Measurements from ENCODE around the gene UGT1A1. TPM values are rescaled to one million over a fixed set of nuclear protein-coding genes. Genes with fewer than 3 reads are reported as not detected.

Gene UGT1A1
- total and polyA plus RNA-seq, 2 donors (not counting 1 experiment from before 2014, with no cell fraction given) = not detected

DNA sequence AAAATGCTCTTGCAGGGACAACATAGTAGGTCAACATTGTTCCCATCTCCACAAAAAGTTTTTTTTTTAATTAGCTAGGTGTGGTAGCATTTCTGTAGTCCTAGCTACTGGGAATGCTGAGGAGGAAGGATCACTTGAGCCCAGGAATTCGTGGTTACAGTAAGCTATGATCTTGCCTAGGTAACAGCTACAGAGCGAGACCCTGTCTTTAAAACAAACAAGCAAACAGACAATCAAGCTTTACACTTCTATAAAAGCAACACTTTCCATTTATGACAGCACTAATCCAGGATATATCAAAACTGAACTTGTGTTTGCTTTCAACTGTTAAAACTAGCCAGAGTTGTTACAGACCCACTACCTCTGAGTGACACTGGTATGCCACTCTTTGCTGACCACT is 19.2 kb upstream of the UGT1A1 start:
- peaks cover 0 to 8% (median 0%) of the 10 kb centered on the region in 3 donors for H3K9me3 ChIP-seq (ENCODE audit: control extremely low read depth in 1 of 3, control insufficient read depth in 2 of 3, insufficient read depth in 1 of 3, low read length in 2 of 3)
- no peaks in the 10 kb centered on the region for H3K36me3 ChIP-seq (replicated peaks in 1 of 2; ENCODE audit: control extremely low read depth in 1 of 2, control insufficient read depth in 1 of 2, extremely low read depth in 1 of 2, insufficient read depth in 2 of 2, low read length in 1 of 2)
- no peak overlapping the region for H3K27ac ChIP-seq (ENCODE audit: low read length in 2 of 2)
- H3K4me2 ChIP-seq (replicated peaks; ENCODE audit: low read depth, low read length, poor library complexity, severe bottlenecking) = no peak overlapping the region
- peaks cover 0 to 2% (median 0%) of the 10 kb centered on the region in 4 experiments for H3K27me3 ChIP-seq (replicated peaks in 1 of 4; ENCODE audit: control extremely low read depth in 1 of 4, control insufficient read depth in 3 of 4, insufficient read depth in 4 of 4, low read length in 3 of 4)
- no peaks in the 10 kb centered on the region for H3K79me2 ChIP-seq (ENCODE audit: control insufficient read depth, insufficient read depth, low read length)
- Mint-ChIP-seq H3K27ac (no peak overlapping the region), H3K9me3 (ENCODE audit: insufficient read depth) (no peaks in the 10 kb centered on the region), H3K27me3 (peaks cover 45% of the 10 kb centered on the region), H3K4me1 (no peaks in the 10 kb centered on the region), H3K4me3 (no peak overlapping the region)
- no peaks in the 10 kb centered on the region for H4K20me1 ChIP-seq (ENCODE audit: control insufficient read depth, insufficient read depth, low read length, poor library complexity, severe bottlenecking)
- intact Hi-C loops (cut with micrococcal nuclease) = no loop called here
- no peaks in the 10 kb centered on the region for H3K4me1 ChIP-seq (ENCODE audit: control insufficient read depth in 2 of 2, insufficient read depth in 2 of 2, low read length in 2 of 2)
- no peak for TF ChIP-seq EZH2 (IDR thresholded peaks at IDR 0.05; ENCODE audit: borderline replicate concordance, insufficient read depth, low read depth, low read length, poor library complexity, severe bottlenecking)
- TF ChIP-seq, protein P1, sequence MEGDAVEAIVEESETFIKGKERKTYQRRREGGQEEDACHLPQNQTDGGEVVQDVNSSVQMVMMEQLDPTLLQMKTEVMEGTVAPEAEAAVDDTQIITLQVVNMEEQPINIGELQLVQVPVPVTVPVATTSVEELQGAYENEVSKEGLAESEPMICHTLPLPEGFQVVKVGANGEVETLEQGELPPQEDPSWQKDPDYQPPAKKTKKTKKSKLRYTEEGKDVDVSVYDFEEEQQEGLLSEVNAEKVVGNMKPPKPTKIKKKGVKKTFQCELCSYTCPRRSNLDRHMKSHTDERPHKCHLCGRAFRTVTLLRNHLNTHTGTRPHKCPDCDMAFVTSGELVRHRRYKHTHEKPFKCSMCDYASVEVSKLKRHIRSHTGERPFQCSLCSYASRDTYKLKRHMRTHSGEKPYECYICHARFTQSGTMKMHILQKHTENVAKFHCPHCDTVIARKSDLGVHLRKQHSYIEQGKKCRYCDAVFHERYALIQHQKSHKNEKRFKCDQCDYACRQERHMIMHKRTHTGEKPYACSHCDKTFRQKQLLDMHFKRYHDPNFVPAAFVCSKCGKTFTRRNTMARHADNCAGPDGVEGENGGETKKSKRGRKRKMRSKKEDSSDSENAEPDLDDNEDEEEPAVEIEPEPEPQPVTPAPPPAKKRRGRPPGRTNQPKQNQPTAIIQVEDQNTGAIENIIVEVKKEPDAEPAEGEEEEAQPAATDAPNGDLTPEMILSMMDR (IDR thresholded peaks at IDR 0.05) = no peak
- POLR2A ChIA-PET = no interaction called here
- H3K9ac ChIP-seq (ENCODE audit: low read length) = no peak overlapping the region
- no peak for DNase-seq
- no peak overlapping the region for H3K4me3 ChIP-seq (ENCODE audit: control extremely low read depth in 1 of 5, extremely low read depth in 1 of 5, insufficient read depth in 1 of 5, low read depth in 2 of 5, low read length in 4 of 5)
- CTCF ChIA-PET = interaction anchor here (0.6 kb wide), 1 partner anchor 1316 kb away, joined by 5 read pairs; no protein-coding TSS in a partner anchor
- H2AFZ ChIP-seq (ENCODE audit: insufficient read depth, low read depth, low read length, poor library complexity, severe bottlenecking) = no peak overlapping the region
- ATAC-seq (ENCODE audit: low read depth) = no peak
- WGBS (ENCODE audit: insufficient coverage) = no CpG with 5 or more reads among the region's 2 CpGs

DNA sequence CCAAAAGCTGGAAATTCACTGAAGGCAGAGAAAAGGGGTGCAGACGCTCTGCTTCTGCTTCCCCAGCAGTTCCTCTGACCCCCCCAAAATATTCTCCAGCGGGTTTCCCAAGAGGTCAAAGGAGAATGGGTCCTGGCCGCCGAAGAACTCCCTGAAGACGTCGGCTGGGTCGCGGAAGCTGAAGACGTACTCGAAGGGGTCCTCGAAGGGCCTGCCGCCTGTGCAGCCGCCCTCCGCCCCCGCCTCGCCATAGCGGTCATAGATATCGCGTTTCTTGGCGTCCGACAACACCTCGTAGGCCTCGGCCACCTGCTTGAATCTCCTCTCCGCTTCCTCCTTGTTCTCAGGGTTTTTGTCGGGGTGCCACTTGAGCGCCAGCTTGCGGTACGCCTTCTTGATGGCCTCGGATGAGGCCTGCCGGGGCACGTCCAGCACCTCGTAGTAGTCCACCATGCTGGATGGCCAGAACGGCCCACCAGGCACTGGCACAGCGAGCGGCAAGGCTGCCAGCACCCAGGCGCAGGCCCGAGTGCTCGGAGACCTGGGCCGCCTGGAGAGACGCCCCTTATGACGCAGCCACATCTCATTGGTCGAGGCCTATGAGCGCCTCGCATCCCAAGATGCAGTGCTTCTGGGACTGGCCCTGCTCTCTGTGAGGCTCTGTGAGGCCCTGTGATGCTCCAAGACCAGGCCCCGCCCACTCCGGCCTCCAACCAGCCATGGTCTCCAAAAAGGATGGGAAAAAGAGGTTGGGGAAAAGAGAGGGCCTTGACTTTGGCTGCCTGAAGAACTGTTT is 16.4 kb upstream of the UGT1A1 start:
- Mint-ChIP-seq H3K4me3 (no peak overlapping the region), H3K27me3 (peaks cover 45% of the 10 kb centered on the region), H3K27ac (no peak overlapping the region), H3K9me3 (ENCODE audit: insufficient read depth) (no peaks in the 10 kb centered on the region), H3K4me1 (no peaks in the 10 kb centered on the region)
- DNase-seq (no peak), ATAC-seq (ENCODE audit: low read depth) (no peak)
- Histone ChIP-seq H3K36me3 (replicated peaks in 1 of 2; ENCODE audit: control extremely low read depth in 1 of 2, control insufficient read depth in 1 of 2, extremely low read depth in 1 of 2, insufficient read depth in 2 of 2, low read length in 1 of 2) (no peaks in the 10 kb centered on the region), H4K20me1 (ENCODE audit: control insufficient read depth, insufficient read depth, low read length, poor library complexity, severe bottlenecking) (no peaks in the 10 kb centered on the region), H2AFZ (ENCODE audit: insufficient read depth, low read depth, low read length, poor library complexity, severe bottlenecking) (no peak overlapping the region), H3K27me3 (replicated peaks in 1 of 4; ENCODE audit: control extremely low read depth in 1 of 4, control insufficient read depth in 3 of 4, insufficient read depth in 4 of 4, low read length in 3 of 4) (peaks cover 0 to 3% (median 0%) of the 10 kb centered on the region in 4 experiments), H3K9me3 (ENCODE audit: control extremely low read depth in 1 of 3, control insufficient read depth in 2 of 3, insufficient read depth in 1 of 3, low read length in 2 of 3) (peaks cover 0 to 8% (median 0%) of the 10 kb centered on the region in 3 donors), H3K27ac (ENCODE audit: low read length in 2 of 2) (no peak overlapping the region), H3K79me2 (ENCODE audit: control insufficient read depth, insufficient read depth, low read length) (no peaks in the 10 kb centered on the region), H3K4me1 (ENCODE audit: control insufficient read depth in 2 of 2, insufficient read depth in 2 of 2, low read length in 2 of 2) (no peaks in the 10 kb centered on the region), H3K4me2 (replicated peaks; ENCODE audit: low read depth, low read length, poor library complexity, severe bottlenecking) (no peak overlapping the region), H3K4me3 (ENCODE audit: control extremely low read depth in 1 of 5, extremely low read depth in 1 of 5, insufficient read depth in 1 of 5, low read depth in 2 of 5, low read length in 4 of 5) (no peak overlapping the region), H3K9ac (ENCODE audit: low read length) (no peak overlapping the region)
- 96% methylated on average over 41 of the region's 46 CpGs for WGBS (ENCODE audit: insufficient coverage)
- intact Hi-C loops (cut with micrococcal nuclease) = no loop called here
- TF ChIP-seq, protein P1 (IDR thresholded peaks at IDR 0.05) = no peak
- TF ChIP-seq EZH2 (IDR thresholded peaks at IDR 0.05; ENCODE audit: borderline replicate concordance, insufficient read depth, low read depth, low read length, poor library complexity, severe bottlenecking) = no peak
- POLR2A ChIA-PET = no interaction called here
- CTCF ChIA-PET = no interaction called here
